H1 (cell line): ENCODE results near the gene THOC6. TPM values are rescaled to one million over a fixed set of nuclear protein-coding genes. Genes with fewer than 3 reads are reported as not detected.

Experiments
- CTCF ChIA-PET: fragments of 300-600 bp; sonication (Branson Sonifier 250); formaldehyde crosslinking; loops from one replicate; lab custom pipeline; 2021; ENCODE audit not compliant: partially characterized antibody; lab: Charles Lee
- POLR2A ChIA-PET: fragments of 300-600 bp; sonication (Branson Sonifier 250); formaldehyde crosslinking; loops from one replicate; lab custom pipeline; 2021; ENCODE audit warnings: inconsistent platforms; ENCODE audit not compliant: partially characterized antibody; lab: Charles Lee
- DNase-seq, 2 experiments: peaks; one replicate each; pipeline versions ENCODE4 v3.0.0 to v3.0.0-alpha.2; 2010 to 2022; ENCODE audit warnings: low spot score in 2 of 2, low read depth in 1 of 2, mixed read lengths in 1 of 2
- FAIRE-seq: peaks from 2 replicates; lab custom pipeline; 2011; peaks lifted over from hg19 to GRCh38; lab: Jason Lieb, UNC
- H2AFZ ChIP-seq: 2 replicates; pipeline ENCODE4 v1.8.1; 2012; ENCODE audit warnings: low read length, inconsistent platforms
- H2AK5ac ChIP-seq: 2 replicates; pipeline ENCODE4 v1.6.1; 2013; ENCODE audit warnings: low read depth, low read length
- H2BK120ac ChIP-seq: replicated peaks from 2 replicates; pipeline ENCODE3; 2013; ENCODE audit warnings: low read depth, low read length, inconsistent platforms
- H2BK12ac ChIP-seq: 2 replicates; pipeline ENCODE4 v1.6.1; 2013; ENCODE audit warnings: low read depth, low read length
- H2BK15ac ChIP-seq: 2 replicates; pipeline ENCODE4 v1.6.1; 2013; ENCODE audit warnings: low read length
- H2BK20ac ChIP-seq: 2 replicates; pipeline ENCODE4 v1.6.1; 2013; ENCODE audit warnings: low read length
- H2BK5ac ChIP-seq: 2 replicates; pipeline ENCODE4 v1.6.1; 2013; ENCODE audit warnings: low read depth, low read length
- H3K14ac ChIP-seq: 2 replicates; pipeline ENCODE4 v1.6.1; 2013; ENCODE audit warnings: inconsistent platforms; ENCODE audit not compliant: insufficient read length
- H3K18ac ChIP-seq: 2 replicates; pipeline ENCODE4 v1.6.1; 2013; ENCODE audit warnings: low read length; ENCODE audit errors: extremely low read depth
- H3K23ac ChIP-seq: 2 replicates; pipeline ENCODE4 v1.6.1; 2013; ENCODE audit warnings: inconsistent platforms; ENCODE audit not compliant: insufficient read length
- H3K23me2 ChIP-seq: 2 replicates; pipeline ENCODE4 v1.6.1; 2013; ENCODE audit warnings: low read depth, low read length
- H3K27ac ChIP-seq: 2 replicates; pipeline ENCODE4 v1.6.1; 2011; ENCODE audit warnings: low read depth, low read length, inconsistent platforms
- H3K27me3 ChIP-seq, 4 experiments: replicated peaks in 1 of 4; 1 replicate in 1 of 4; 2 replicates in 3 of 4; pipeline versions ENCODE4 v1.6.1 to v1.8.1; 2011 to 2013; ENCODE audit warnings: low read length in 3 of 4, mild to moderate bottlenecking in 3 of 4, inconsistent platforms in 2 of 4, mixed read lengths in 2 of 4, moderate library complexity in 1 of 4; ENCODE audit not compliant: control insufficient read depth in 3 of 4, insufficient read depth in 3 of 4; ENCODE audit errors: extremely low read depth in 1 of 4
- H3K36me3 ChIP-seq, 4 experiments: 2 replicates each; pipeline versions ENCODE4 v1.6.1 to v1.8.1; 2011 to 2013; ENCODE audit warnings: mild to moderate bottlenecking in 4 of 4, low read length in 3 of 4, moderate library complexity in 2 of 4, control low read depth in 1 of 4, inconsistent platforms in 1 of 4; ENCODE audit not compliant: insufficient read depth in 4 of 4, control insufficient read depth in 2 of 4
- H3K4ac ChIP-seq: replicated peaks from 2 replicates; pipeline ENCODE3; 2013; ENCODE audit warnings: low read length, low read depth, mixed read lengths, inconsistent platforms; ENCODE audit not compliant: insufficient read length
- H3K4me1 ChIP-seq, 4 experiments: replicated peaks in 1 of 4; 1 replicate in 1 of 4; 2 replicates in 3 of 4; pipeline versions ENCODE4 v1.6.1 to v1.8.1; 2011 to 2013; ENCODE audit warnings: low read length in 3 of 4, inconsistent platforms in 2 of 4, mixed read lengths in 1 of 4; ENCODE audit not compliant: insufficient read depth in 4 of 4, control insufficient read depth in 3 of 4
- H3K4me2 ChIP-seq, 2 experiments: 2 replicates each; pipeline versions ENCODE4 v1.6.1 to v1.8.1; 2011 to 2013; ENCODE audit warnings: low read depth in 2 of 2, low read length in 2 of 2, control low read depth in 1 of 2, inconsistent platforms in 1 of 2, mild to moderate bottlenecking in 1 of 2; ENCODE audit not compliant: insufficient read depth in 1 of 2
- H3K4me3 ChIP-seq, 4 experiments: fragments of 200-600, 300-600 bp in 1 of 4; sonication (generic), shearing (Covaris generic), sonication (Bioruptor Twin) in 1 of 4; 2 replicates each; pipeline versions ENCODE4 v1.5.1 to v1.8.1; 2011 to 2016; ENCODE audit warnings: low read length in 4 of 4, low read depth in 3 of 4, control low read depth in 2 of 4, inconsistent platforms in 2 of 4, mild to moderate bottlenecking in 2 of 4, mixed read lengths in 1 of 4, moderate library complexity in 1 of 4; ENCODE audit not compliant: insufficient read depth in 2 of 4; ENCODE audit errors: extremely low read depth in 1 of 4
- H3K56ac ChIP-seq: replicated peaks from 2 replicates; pipeline ENCODE3; 2013; ENCODE audit warnings: low read depth, mild to moderate bottlenecking, mixed read lengths, low read length, inconsistent platforms; ENCODE audit not compliant: insufficient read length
- H3K79me1 ChIP-seq: 2 replicates; pipeline ENCODE4 v1.6.1; 2013; ENCODE audit warnings: low read depth, low read length, control low read depth
- H3K79me2 ChIP-seq, 2 experiments: 2 replicates each; pipeline versions ENCODE4 v1.6.1 to v1.8.1; 2012 to 2013; ENCODE audit warnings: low read length in 2 of 2, mild to moderate bottlenecking in 2 of 2, inconsistent platforms in 1 of 2; ENCODE audit not compliant: insufficient read depth in 2 of 2, control insufficient read depth in 1 of 2
- H3K9ac ChIP-seq, 4 experiments: replicated peaks in 1 of 4; 1 replicate in 1 of 4; 2 replicates in 3 of 4; pipeline versions ENCODE4 v1.6.1 to v1.8.1; 2011 to 2013; ENCODE audit warnings: low read depth in 3 of 4, low read length in 3 of 4, control low read depth in 2 of 4, mild to moderate bottlenecking in 2 of 4, moderate library complexity in 2 of 4, inconsistent platforms in 1 of 4; ENCODE audit errors: extremely low read depth in 1 of 4
- H3K9me3 ChIP-seq, 2 experiments: 2 replicates each; pipeline versions ENCODE4 v1.6.1 to v1.8.1; 2012 to 2013; ENCODE audit warnings: mild to moderate bottlenecking in 2 of 2, moderate library complexity in 2 of 2, control low read depth in 1 of 2, inconsistent platforms in 1 of 2, low read depth in 1 of 2, low read length in 1 of 2, mixed read lengths in 1 of 2; ENCODE audit not compliant: insufficient read depth in 2 of 2
- H4K20me1 ChIP-seq, 2 experiments: replicated peaks in 1 of 2; 2 replicates each; pipeline versions ENCODE3 to v1.8.1; 2011 to 2013; ENCODE audit warnings: inconsistent platforms in 2 of 2, low read length in 2 of 2, mild to moderate bottlenecking in 1 of 2; ENCODE audit not compliant: insufficient read depth in 2 of 2, control insufficient read depth in 1 of 2
- H4K5ac ChIP-seq: 2 replicates; pipeline ENCODE4 v1.6.1; 2013; ENCODE audit warnings: low read length, low read depth, mixed read lengths, inconsistent platforms; ENCODE audit not compliant: insufficient read length
- H4K8ac ChIP-seq: 2 replicates; pipeline ENCODE4 v1.8.0; 2013; ENCODE audit warnings: mild to moderate bottlenecking, moderate library complexity, low read length, inconsistent platforms; ENCODE audit not compliant: insufficient read depth; ENCODE audit errors: extremely low read depth
- H4K91ac ChIP-seq: replicated peaks from 2 replicates; pipeline ENCODE3; 2013; ENCODE audit warnings: low read length, mixed read lengths, inconsistent platforms; ENCODE audit not compliant: insufficient read length
- BRCA1 ChIP-seq: IDR thresholded peaks from 2 replicates; pipeline ENCODE4 v1.6.1; 2012; ENCODE audit warnings: low read depth, low read length, improper control_type of control experiment
- E2F6 ChIP-seq: IDR thresholded peaks from 2 replicates; pipeline ENCODE4 v1.6.1; 2012; ENCODE audit warnings: inconsistent platforms
- HDAC2 ChIP-seq, 2 experiments: fragments of 300-600 bp in 1 of 2; sonication (generic) in 1 of 2; IDR thresholded peaks; 2 replicates each; pipeline ENCODE4 v1.6.1; 2011 to 2012; ENCODE audit warnings: low read depth in 2 of 2, low read length in 2 of 2, mild to moderate bottlenecking in 2 of 2, moderate library complexity in 2 of 2, borderline replicate concordance in 1 of 2, inconsistent platforms in 1 of 2
- RAD21 ChIP-seq, 2 experiments: IDR thresholded peaks in 1 of 2; conservative IDR thresholded peaks in 1 of 2; 2 replicates each; pipeline ENCODE4 v1.6.1; 2011; ENCODE audit warnings: low read depth in 2 of 2, low read length in 2 of 2, improper control_type of control experiment in 1 of 2, inconsistent platforms in 1 of 2, mild to moderate bottlenecking in 1 of 2, moderate library complexity in 1 of 2
- RFX5 ChIP-seq: IDR thresholded peaks from 2 replicates; pipeline ENCODE4 v1.6.1; 2011; ENCODE audit warnings: low read depth, low read length, improper control_type of control experiment, borderline replicate concordance
- SIX5 ChIP-seq: IDR thresholded peaks from 2 replicates; pipeline ENCODE4 v1.6.1; 2011; ENCODE audit warnings: mild to moderate bottlenecking, low read depth, low read length
- YY1 ChIP-seq: IDR thresholded peaks from 2 replicates; pipeline ENCODE4 v1.6.1; 2011; ENCODE audit warnings: low read depth, mild to moderate bottlenecking, low read length
- ZNF274 ChIP-seq: IDR thresholded peaks from 2 replicates; pipeline ENCODE4 v1.7.0; 2012; ENCODE audit warnings: low read length, borderline replicate concordance; ENCODE audit errors: extremely low read depth
- WGBS, 2 experiments: shearing (Covaris generic) in 1 of 2; methylation state at CpG; one replicate each; pipeline versions ENCODE4 v1.1.6 to v1.1.7; 2013 to 2015; ENCODE audit warnings: low lambda C conversion rate in 2 of 2, mixed read lengths in 2 of 2, inconsistent platforms in 1 of 2, low coverage in 1 of 2, missing lambda C conversion rate in 1 of 2; ENCODE audit not compliant: insufficient replicate concordance in 2 of 2, insufficient coverage in 1 of 2, insufficient read length in 1 of 2; ENCODE audit errors: extremely low coverage in 1 of 2, missing lambda C conversion rate in 1 of 2; 5-methylcytosine and 5-hydroxymethylcytosine counted together
- polyA plus RNA-seq, 7 experiments: library from polyadenylated mRNA; depleted of rRNA in 3 of 7; stranded (reverse) in 5 of 7; unstranded in 2 of 7; fragments of >200 nt in 5 of 7; fragments of 200-250 nt in 2 of 7; gene quantifications; 1 replicate in 5 of 7; 2 replicates in 1 of 7; 4 replicates in 1 of 7; pipeline versions ENCODE4 v1.2.1 to v1.2.3, GENCODE V29; 2011 to 2013; ENCODE audit warnings: missing spikeins in 2 of 7, mixed read lengths in 2 of 7
- total RNA-seq: library from RNA; stranded (reverse); fragmentation: NEBNext Ultra II Directional; extraction: Animal tissue kit (Norgen Biotek cat#: 25700); gene quantifications from 2 replicates; pipeline ENCODE4 v1.2.1, GENCODE V29; 2021
- TF ChIP-seq, protein P1 (sequence below): IDR thresholded peaks from 2 replicates; pipeline ENCODE4 v1.6.1; 2011; ENCODE audit warnings: low read length, improper control_type of control experiment

THOC6 gene
- total and polyA plus RNA-seq, 2 of the 8 experiments (the other 6 are each of a cell fraction or from before 2014, with no cell fraction given) = 78.5 to 111 TPM

DNA sequence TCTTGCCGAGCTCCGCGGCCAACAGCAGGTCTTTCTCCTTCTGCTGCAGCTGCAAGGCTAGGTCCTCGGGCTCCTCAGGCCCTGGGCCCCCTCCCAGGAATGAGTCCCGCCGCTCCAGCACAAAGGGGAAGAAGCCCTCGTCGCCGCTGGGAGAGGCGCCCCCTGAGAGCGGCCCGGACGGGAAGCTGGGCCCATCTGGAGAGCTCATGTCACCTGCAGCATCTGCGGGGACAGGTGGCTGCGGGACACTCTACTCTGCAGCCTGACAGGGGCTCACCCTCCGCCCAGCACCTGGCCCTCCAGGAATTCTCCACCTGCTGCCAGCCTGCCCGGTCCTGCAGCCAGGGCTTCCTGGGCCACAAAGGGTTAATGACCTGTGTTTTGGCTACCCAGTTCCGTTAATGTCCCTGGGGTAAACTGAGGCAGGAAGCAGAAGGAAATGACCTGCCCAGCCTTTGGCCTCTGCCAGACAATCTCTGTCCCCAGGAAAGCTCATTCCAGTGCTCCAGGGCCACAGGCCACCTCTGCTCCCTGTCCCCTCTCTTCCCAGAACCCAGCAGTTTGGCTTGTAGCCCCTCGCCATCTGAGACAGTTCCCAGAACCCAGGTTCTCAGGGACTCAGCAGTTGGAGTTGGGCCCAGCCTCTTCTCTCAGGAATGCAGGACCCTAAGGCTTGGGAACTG is 11.6 kb downstream of the THOC6 start:
- no peak for DNase-seq
- CTCF ChIA-PET = interaction anchor here (1.1 to 23.8 kb wide), 10 partner anchors 7 to 96 kb away, joined by 3 to 639 read pairs (median 64); partner anchors contain the start of genes CLDN6, CLDN9, HCFC1R1 and THOC6
- no peaks in the 10 kb centered on the region for H3K79me2 ChIP-seq
- no peak for TF ChIP-seq RFX5
- no peak for TF ChIP-seq RAD21 (IDR thresholded peaks at IDR 0.05 in 1 of 2, conservative IDR thresholded peaks at IDR 0.05 in 1 of 2; ENCODE audit: low read depth in 2 of 2, low read length in 2 of 2)
- TF ChIP-seq ZNF274 = no peak
- no peak for TF ChIP-seq HDAC2 (IDR thresholded peaks at IDR 0.05; ENCODE audit: borderline replicate concordance in 1 of 2, low read depth in 2 of 2, low read length in 2 of 2)
- TF ChIP-seq, protein P1, sequence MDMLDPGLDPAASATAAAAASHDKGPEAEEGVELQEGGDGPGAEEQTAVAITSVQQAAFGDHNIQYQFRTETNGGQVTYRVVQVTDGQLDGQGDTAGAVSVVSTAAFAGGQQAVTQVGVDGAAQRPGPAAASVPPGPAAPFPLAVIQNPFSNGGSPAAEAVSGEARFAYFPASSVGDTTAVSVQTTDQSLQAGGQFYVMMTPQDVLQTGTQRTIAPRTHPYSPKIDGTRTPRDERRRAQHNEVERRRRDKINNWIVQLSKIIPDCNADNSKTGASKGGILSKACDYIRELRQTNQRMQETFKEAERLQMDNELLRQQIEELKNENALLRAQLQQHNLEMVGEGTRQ = no peak
- TF ChIP-seq YY1 = no peak
- no peak for TF ChIP-seq E2F6
- TF ChIP-seq BRCA1 = no peak
- no peak for TF ChIP-seq SIX5

More for the DNA sequence above, 11.6 kb downstream of the THOC6 start:
- POLR2A ChIA-PET = interaction anchor here (0.6 to 34.8 kb wide), 11 partner anchors 14 to 520 kb away, joined by 3 to 1808 read pairs (median 4); partner anchors contain the start of genes CLDN6, CLDN9, HCFC1R1 and KREMEN2
- H3K36me3 ChIP-seq = peaks cover 0 to under 1% (median 0%) of the 10 kb centered on the region in 4 experiments; a peak in 1 of 8 replicates
- FAIRE-seq = no peak
- H3K4me3 ChIP-seq = peak overlapping the region in 3 of 4 experiments; percentile 48 to 80 (median 53); a peak in 7 of 8 replicates
- no peak overlapping the region for H2BK5ac ChIP-seq
- H3K27me3 ChIP-seq = peaks cover 0 to 11% (median 3%) of the 10 kb centered on the region in 4 experiments; a peak in 1 of 7 replicates
- no peaks in the 10 kb centered on the region for H3K9me3 ChIP-seq
- no peak overlapping the region for H3K23ac ChIP-seq
- peaks cover 5 to 21% of the 10 kb centered on the region in 2 experiments for H4K20me1 ChIP-seq
- no peak overlapping the region for H4K5ac ChIP-seq
- H2BK15ac ChIP-seq = no peak overlapping the region
- no peak overlapping the region for H3K9ac ChIP-seq
- H3K14ac ChIP-seq = no peak overlapping the region
- peak overlapping the region; percentile 78 to 85 for H3K4me2 ChIP-seq
- no peak overlapping the region for H2BK20ac ChIP-seq
- H3K56ac ChIP-seq = no peak overlapping the region
- peaks cover 3% of the 10 kb centered on the region; the same call in 1 of the 2 replicates for H3K23me2 ChIP-seq
- H2BK12ac ChIP-seq = no peak overlapping the region
- peak overlapping the region; percentile 74; the same call in 1 of the 2 replicates for H4K8ac ChIP-seq
- H3K79me1 ChIP-seq = 0 out of 2 replicates have a peak, but pooled peaks cover 2% of the 10 kb centered on the region
- H3K4me1 ChIP-seq = peaks cover 3 to 24% (median 15%) of the 10 kb centered on the region in 4 experiments
- H3K18ac ChIP-seq = no peak overlapping the region
- H3K4ac ChIP-seq = peak overlapping the region; percentile 69
- peak overlapping the region; percentile 82; the same call in 1 of the 2 replicates for H2AK5ac ChIP-seq
- no peak overlapping the region for H2BK120ac ChIP-seq
- no peak overlapping the region for H4K91ac ChIP-seq
- H2AFZ ChIP-seq = no peak overlapping the region
- 73% methylated on average over 16 of the region's 19 CpGs; no CpG with 5 or more reads in 1 of the 2 experiments for WGBS, 2 experiments
- no peak overlapping the region for H3K27ac ChIP-seq
